Fibroblast of mammary gland (primary cell): Measurements from ENCODE around the gene CBX7.
"Not testable (repeated sequence)": the region's sequence is repeated elsewhere in the genome, so short reads cannot be mapped to it uniquely, and the experiment has no call there.

Experiments
- DNase-seq: peaks from one replicate; pipeline ENCODE4 v3.0.0-alpha.2; 2010; ENCODE audit warnings: low read depth
- H3K4me3 ChIP-seq: 2 replicates; pipeline ENCODE4 v1.5.1; 2011; ENCODE audit warnings: low read depth, mild to moderate bottlenecking, low read length, moderate library complexity; ENCODE audit not compliant: control insufficient read depth
- TF ChIP-seq, protein P1 (sequence below): conservative IDR thresholded peaks from 2 replicates; pipeline ENCODE4 v1.5.1; 2011; ENCODE audit warnings: low read depth, low read length, inconsistent platforms; ENCODE audit not compliant: control insufficient read depth, insufficient read depth

CBX7 gene

GRCh38 chr22:39170825-39171622, 18.5 kb upstream of the CBX7 start:
- DNase-seq, result peak; percentile 55
- no peak overlapping the region for H3K4me3 ChIP-seq
- TF ChIP-seq, protein P1, sequence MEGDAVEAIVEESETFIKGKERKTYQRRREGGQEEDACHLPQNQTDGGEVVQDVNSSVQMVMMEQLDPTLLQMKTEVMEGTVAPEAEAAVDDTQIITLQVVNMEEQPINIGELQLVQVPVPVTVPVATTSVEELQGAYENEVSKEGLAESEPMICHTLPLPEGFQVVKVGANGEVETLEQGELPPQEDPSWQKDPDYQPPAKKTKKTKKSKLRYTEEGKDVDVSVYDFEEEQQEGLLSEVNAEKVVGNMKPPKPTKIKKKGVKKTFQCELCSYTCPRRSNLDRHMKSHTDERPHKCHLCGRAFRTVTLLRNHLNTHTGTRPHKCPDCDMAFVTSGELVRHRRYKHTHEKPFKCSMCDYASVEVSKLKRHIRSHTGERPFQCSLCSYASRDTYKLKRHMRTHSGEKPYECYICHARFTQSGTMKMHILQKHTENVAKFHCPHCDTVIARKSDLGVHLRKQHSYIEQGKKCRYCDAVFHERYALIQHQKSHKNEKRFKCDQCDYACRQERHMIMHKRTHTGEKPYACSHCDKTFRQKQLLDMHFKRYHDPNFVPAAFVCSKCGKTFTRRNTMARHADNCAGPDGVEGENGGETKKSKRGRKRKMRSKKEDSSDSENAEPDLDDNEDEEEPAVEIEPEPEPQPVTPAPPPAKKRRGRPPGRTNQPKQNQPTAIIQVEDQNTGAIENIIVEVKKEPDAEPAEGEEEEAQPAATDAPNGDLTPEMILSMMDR, result peak; percentile 78

DNA sequence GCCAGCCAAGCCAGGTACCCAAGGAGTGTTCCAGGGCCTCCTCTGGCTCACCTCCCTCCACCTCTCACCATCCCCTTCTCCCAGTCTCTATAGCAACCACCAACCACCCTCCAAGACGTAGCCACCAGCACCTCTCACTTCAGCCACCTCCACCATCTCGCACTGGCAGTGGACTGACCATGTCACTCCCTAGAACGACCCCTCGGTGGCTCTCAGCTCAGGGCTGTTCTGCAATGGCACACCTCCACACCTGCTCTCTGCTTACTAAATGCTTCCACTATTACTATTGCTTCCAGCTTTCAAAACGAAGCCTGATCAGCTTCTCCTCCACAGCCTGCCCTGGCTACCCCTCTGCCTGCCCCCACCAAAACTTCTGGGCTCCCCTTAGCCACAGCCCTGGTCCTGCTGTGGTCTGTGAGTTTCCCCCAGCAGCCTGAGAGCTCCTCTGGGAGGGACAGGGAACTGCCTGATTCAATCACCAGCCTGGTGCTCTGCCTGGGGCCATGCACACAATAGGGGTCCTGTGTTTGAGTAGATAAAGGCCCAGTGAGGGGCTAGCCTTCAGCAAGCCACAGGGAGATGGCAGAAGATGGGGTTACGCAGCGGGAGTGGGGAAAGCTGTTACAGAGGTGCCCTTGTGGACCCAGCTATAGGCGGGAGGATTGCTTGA, 17.5 kb upstream of the CBX7 start:
- no peak for DNase-seq
- no peak overlapping the region for H3K4me3 ChIP-seq
- TF ChIP-seq, protein P1, result no peak

DNA sequence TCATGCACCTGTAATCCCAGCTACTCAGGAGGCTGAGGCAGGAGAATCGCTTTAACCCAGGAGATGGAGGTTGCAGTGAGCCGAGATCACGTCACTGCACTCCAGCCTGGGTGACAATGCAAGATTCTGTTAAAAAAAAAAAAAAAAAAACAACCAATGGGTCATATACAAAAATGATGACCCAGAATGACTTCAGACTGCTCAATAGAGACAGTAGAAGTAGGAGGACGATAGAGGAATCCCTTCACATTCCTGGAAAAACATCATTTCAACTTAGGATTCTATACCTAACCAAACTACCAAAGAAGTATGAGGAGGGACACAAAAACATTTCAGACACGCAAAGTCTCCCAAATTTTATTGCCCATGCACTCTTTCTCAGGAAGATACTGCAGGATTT, 14.1 kb upstream of the CBX7 start:
- no peak for DNase-seq
- H3K4me3 ChIP-seq, result no peak overlapping the region
- TF ChIP-seq, protein P1, result no peak

DNA sequence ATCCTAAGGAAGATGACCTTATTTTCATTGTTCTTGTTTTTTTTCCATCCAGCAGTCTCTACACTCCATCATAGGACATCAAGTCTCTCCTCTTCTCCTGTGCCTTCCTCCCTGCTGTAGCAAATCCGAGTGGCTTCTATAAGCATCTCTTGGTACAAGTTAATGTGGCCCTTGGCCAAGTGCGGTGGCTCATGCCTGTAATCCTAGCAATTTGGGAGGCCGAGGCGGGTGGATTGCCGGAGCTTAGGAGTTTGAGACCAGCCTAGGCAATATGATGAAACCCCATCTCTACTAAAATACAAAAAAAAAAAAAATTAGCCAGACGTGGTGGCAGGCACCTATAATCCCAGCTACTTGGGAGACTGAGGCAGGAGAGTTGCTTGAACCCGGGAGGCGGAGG, 3.6 kb upstream of the CBX7 start:
- H3K4me3 ChIP-seq, result not testable (repeated sequence)

DNA sequence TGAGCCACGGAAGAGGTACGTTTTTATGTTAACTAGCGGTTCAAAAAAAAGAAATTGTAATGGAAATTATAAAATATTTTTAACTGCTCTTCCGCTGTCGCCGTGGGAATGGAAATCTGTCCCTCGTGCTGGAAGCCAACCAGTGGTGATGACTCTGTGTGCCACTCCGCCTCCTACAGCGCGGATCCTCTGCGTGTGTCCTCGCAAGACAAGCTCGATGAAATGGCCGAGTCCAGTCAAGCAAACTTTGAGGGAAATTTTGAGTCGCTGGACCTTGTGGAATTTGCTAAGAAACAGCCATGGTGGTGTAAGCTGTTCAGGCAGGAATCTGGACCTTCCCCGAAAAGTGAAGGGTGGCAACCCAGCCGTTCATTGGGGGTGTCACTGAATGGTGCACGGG, 2.9 kb upstream of the CBX7 start:
- DNase-seq, result no peak
- TF ChIP-seq, protein P1, result no peak

More for the DNA sequence above, 3.6 kb upstream of the CBX7 start:
- not testable (repeated sequence) for DNase-seq

DNA sequence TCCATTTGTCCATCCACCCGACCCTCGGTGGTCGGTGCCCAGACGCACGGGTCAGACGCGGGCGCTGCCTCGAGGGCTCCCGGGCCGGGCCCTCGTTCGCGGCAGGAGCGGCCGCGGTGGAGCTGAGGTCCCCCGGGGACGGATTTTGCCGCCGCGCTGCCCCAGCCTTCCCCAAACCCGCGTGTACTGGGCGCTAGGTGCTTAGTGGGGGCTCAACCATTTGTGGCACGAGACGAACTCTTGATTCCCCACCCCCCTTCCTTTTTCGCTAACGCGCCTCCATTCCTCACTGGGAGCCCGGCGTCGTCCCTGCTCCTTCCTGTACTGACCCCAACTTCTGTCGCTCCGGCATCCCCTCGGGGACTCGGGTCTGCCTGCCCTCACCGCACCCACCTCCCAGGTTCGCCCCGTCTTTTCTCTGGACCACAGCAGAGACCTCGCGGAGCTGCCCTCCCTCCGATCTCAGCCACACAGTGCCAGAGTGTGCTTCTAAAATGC, 789 bp upstream of the CBX7 start:
- DNase-seq, result no peak
- TF ChIP-seq, protein P1, result no peak

More for the DNA sequence above, 2.9 kb upstream of the CBX7 start:
- no peak overlapping the region for H3K4me3 ChIP-seq

GRCh38 chr22:39152024-39152510, 413 bp downstream of the CBX7 start:
- H3K4me3 ChIP-seq, result peak overlapping the region; percentile 47
- TF ChIP-seq, protein P1, result no peak
- no peak for DNase-seq

More for the DNA sequence above, 789 bp upstream of the CBX7 start:
- peak overlapping the region; percentile 47 for H3K4me3 ChIP-seq
